KMS-11 (cell line): ENCODE results near the gene ADH6.
"Not testable (repeated sequence)": the region's sequence is repeated elsewhere in the genome, so short reads cannot be mapped to it uniquely, and the experiment has no call there.

Source experiments
- H2AFZ ChIP-seq: fragments of 200-600 bp; sonication (generic); 2 replicates; pipeline ENCODE4 v1.6.1; 2016; ENCODE audit warnings: antibody characterized with exemption, mixed run types, low read depth
- H3K27ac ChIP-seq: fragments of 200-600 bp; sonication (generic); 2 replicates; pipeline ENCODE4 v1.6.1; 2016; ENCODE audit warnings: mild to moderate bottlenecking, mixed run types
- H3K27me3 ChIP-seq: fragments of 200-600 bp; sonication (generic); 2 replicates; pipeline ENCODE4 v1.6.1; 2017; ENCODE audit warnings: mild to moderate bottlenecking, low read depth, mixed run types, moderate library complexity; ENCODE audit not compliant: insufficient read depth
- H3K36me3 ChIP-seq: fragments of 200-600 bp; sonication (generic); 2 replicates; pipeline ENCODE4 v1.6.1; 2017; ENCODE audit warnings: mild to moderate bottlenecking, mixed run types; ENCODE audit not compliant: insufficient read depth
- H3K4me1 ChIP-seq: fragments of 200-600 bp; sonication (generic); 2 replicates; pipeline ENCODE4 v1.6.1; 2016; ENCODE audit warnings: mild to moderate bottlenecking, low read depth, mixed run types; ENCODE audit not compliant: poor library complexity, severe bottlenecking
- H3K4me2 ChIP-seq: fragments of 200-600 bp; sonication (generic); 2 replicates; pipeline ENCODE4 v1.7.0; 2016; ENCODE audit warnings: mild to moderate bottlenecking, mixed run types
- H3K4me3 ChIP-seq: fragments of 200-600 bp; sonication (generic); IDR thresholded peaks from 2 replicates; pipeline ENCODE4 v1.6.1; 2017; ENCODE audit warnings: low read depth, low read length, mixed read lengths; ENCODE audit not compliant: insufficient read depth
- H3K79me2 ChIP-seq: fragments of 200-600 bp; sonication (generic); 2 replicates; pipeline ENCODE4 v1.6.1; 2016; ENCODE audit warnings: low read depth, mixed run types; ENCODE audit not compliant: insufficient read depth
- H3K9ac ChIP-seq: fragments of 200-600 bp; sonication (generic); 2 replicates; pipeline ENCODE4 v1.6.1; 2016; ENCODE audit warnings: mild to moderate bottlenecking, mixed run types
- H4K20me1 ChIP-seq: fragments of 200-600 bp; sonication (generic); 2 replicates; pipeline ENCODE4 v1.6.1; 2016; ENCODE audit warnings: mild to moderate bottlenecking, mixed run types; ENCODE audit not compliant: insufficient read depth
- TF ChIP-seq, protein P1 (sequence below): fragments of 200-600 bp; sonication (generic); conservative IDR thresholded peaks from 2 replicates; pipeline ENCODE4 v1.6.1; 2017; ENCODE audit warnings: low read depth, mild to moderate bottlenecking, antibody characterized with exemption, low read length, moderate library complexity, mixed read lengths

ADH6 gene

DNA sequence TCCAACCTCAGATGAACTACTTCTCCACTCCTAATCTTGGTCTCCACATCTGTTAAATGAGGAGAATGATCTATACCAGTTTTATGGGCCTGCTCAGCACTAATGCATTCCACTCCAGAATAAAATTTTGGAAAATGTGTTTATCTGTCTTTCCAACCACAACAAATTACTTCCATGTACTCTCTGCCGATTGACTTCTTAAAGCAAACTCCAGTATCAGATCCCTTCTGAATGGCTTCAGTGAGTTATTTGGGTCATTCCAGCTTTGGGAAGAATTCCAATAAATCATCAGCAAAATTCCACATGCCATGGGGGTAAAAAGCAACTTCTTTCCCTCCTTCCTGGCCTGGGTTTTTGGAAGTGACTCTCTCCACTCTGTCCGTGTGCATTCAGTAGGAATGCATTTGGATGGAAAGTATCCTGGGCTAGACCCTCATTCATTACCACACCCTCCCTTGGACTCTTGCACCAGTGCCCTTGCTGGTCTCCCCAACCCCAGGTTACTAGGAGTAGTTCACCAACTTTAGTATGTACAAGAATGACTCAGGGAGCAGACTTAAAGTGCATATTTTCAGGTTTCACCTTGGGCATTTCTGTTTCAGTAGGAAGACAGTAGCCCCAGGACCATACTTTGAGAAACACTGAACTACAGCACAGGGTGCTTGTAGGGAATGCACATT, 15.4 kb upstream of the ADH6 start:
- Histone ChIP-seq H3K36me3 (no peaks in the 10 kb centered on the region), H3K79me2 (no peaks in the 10 kb centered on the region), H3K27me3 (no peaks in the 10 kb centered on the region)

GRCh38 chr4:99233397-99233796, 14.4 kb upstream of the ADH6 start:
- H3K4me3 ChIP-seq, H3K4me2 ChIP-seq: not testable (repeated sequence)

More for the DNA sequence above, 15.4 kb upstream of the ADH6 start:
- Histone ChIP-seq H3K27ac (no peak overlapping the region), H3K4me3 (no peak overlapping the region), H3K4me2 (no peak overlapping the region), H3K9ac (no peak overlapping the region), H3K4me1 (no peaks in the 10 kb centered on the region), H4K20me1 (no peaks in the 10 kb centered on the region), H2AFZ (no peak overlapping the region)
- TF ChIP-seq, protein P1, sequence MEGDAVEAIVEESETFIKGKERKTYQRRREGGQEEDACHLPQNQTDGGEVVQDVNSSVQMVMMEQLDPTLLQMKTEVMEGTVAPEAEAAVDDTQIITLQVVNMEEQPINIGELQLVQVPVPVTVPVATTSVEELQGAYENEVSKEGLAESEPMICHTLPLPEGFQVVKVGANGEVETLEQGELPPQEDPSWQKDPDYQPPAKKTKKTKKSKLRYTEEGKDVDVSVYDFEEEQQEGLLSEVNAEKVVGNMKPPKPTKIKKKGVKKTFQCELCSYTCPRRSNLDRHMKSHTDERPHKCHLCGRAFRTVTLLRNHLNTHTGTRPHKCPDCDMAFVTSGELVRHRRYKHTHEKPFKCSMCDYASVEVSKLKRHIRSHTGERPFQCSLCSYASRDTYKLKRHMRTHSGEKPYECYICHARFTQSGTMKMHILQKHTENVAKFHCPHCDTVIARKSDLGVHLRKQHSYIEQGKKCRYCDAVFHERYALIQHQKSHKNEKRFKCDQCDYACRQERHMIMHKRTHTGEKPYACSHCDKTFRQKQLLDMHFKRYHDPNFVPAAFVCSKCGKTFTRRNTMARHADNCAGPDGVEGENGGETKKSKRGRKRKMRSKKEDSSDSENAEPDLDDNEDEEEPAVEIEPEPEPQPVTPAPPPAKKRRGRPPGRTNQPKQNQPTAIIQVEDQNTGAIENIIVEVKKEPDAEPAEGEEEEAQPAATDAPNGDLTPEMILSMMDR, result no peak

GRCh38 chr4:99228706-99229105, 9.7 kb upstream of the ADH6 start:
- H3K36me3 ChIP-seq, H4K20me1 ChIP-seq, H3K9ac ChIP-seq, H3K27ac ChIP-seq, H2AFZ ChIP-seq, H3K27me3 ChIP-seq, H3K4me1 ChIP-seq, H3K4me2 ChIP-seq, H3K4me3 ChIP-seq, H3K79me2 ChIP-seq: not testable (repeated sequence)

More at GRCh38 chr4:99233397-99233796, 14.4 kb upstream of the ADH6 start:
- not testable (repeated sequence) for H3K79me2 ChIP-seq, H4K20me1 ChIP-seq, H3K36me3 ChIP-seq, H3K4me1 ChIP-seq, H2AFZ ChIP-seq, H3K9ac ChIP-seq, H3K27me3 ChIP-seq, H3K27ac ChIP-seq

GRCh38 chr4:99227646-99228045, 8.6 kb upstream of the ADH6 start:
- H3K36me3 ChIP-seq, H4K20me1 ChIP-seq, H3K79me2 ChIP-seq, H3K4me1 ChIP-seq, H2AFZ ChIP-seq, H3K9ac ChIP-seq, H3K27ac ChIP-seq, H3K27me3 ChIP-seq, H3K4me2 ChIP-seq, H3K4me3 ChIP-seq: not testable (repeated sequence)

DNA sequence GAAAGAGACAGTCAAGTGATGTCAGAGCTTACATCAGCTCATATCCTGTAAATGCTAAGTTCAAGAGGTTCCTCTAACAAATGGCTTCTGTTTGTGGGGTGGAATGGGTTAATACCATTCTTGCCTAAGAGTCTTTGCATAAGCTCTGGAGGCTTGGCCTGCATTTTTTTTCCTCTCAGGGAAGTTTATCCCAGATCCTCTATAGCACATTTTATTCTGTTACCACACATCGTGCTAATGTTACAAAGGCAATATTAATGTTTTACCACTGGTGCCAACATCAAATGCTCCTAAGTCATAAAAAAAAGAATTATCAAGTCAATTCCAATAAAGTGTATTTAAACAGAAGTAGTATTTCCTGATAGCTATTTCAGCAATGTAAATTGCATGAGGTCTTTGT, 2.9 kb upstream of the ADH6 start:
- TF ChIP-seq, protein P1, result no peak
- Histone ChIP-seq H3K4me2 (no peak overlapping the region), H3K27ac (no peak overlapping the region), H3K4me3 (no peak overlapping the region), H3K27me3 (no peaks in the 10 kb centered on the region), H3K4me1 (peaks cover 6% of the 10 kb centered on the region), H3K36me3 (no peaks in the 10 kb centered on the region), H3K79me2 (no peaks in the 10 kb centered on the region), H2AFZ (no peak overlapping the region), H3K9ac (no peak overlapping the region), H4K20me1 (no peaks in the 10 kb centered on the region)

DNA sequence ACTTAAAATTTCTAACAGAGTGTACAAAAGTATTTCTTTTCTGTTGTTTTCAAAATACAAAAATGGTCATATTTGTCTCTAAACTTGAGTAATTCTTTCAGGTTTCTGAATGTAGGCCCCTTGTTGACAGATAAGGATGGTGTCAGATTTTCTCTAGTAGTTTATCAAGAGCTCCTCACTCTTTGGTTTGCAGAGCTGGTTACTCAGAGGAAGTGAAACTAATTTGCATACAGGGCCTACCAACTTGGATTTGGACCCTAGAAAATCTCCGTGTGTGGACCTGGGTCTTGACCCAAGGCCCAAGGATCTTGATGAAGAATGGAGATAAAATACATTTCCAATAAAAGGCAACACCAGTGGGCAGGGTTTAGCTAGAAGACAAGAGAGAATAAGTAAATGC, 433 bp upstream of the ADH6 start:
- no peaks in the 10 kb centered on the region for H4K20me1 ChIP-seq
- H3K27me3 ChIP-seq, result no peaks in the 10 kb centered on the region
- H3K9ac ChIP-seq, result no peak overlapping the region
- H3K27ac ChIP-seq, result no peak overlapping the region
- peaks cover 6% of the 10 kb centered on the region for H3K4me1 ChIP-seq
- no peak overlapping the region for H3K4me3 ChIP-seq
- no peak overlapping the region for H2AFZ ChIP-seq
- no peak overlapping the region for H3K4me2 ChIP-seq
- H3K36me3 ChIP-seq, result no peaks in the 10 kb centered on the region
- TF ChIP-seq, protein P1, result no peak
- H3K79me2 ChIP-seq, result no peaks in the 10 kb centered on the region
